WI38 (cell line): ENCODE results near the gene ACACA.

Experiments used
- H3K4me3 ChIP-seq: 2 replicates; pipeline ENCODE4 v1.5.1; 2011; ENCODE audit warnings: low read depth, mild to moderate bottlenecking, control low read depth, low read length
- TF ChIP-seq, protein P1 (sequence below): IDR thresholded peaks from 2 replicates; pipeline ENCODE4 v1.5.1; 2012; ENCODE audit warnings: low read depth, mild to moderate bottlenecking, control low read depth, low read length

Gene ACACA

DNA sequence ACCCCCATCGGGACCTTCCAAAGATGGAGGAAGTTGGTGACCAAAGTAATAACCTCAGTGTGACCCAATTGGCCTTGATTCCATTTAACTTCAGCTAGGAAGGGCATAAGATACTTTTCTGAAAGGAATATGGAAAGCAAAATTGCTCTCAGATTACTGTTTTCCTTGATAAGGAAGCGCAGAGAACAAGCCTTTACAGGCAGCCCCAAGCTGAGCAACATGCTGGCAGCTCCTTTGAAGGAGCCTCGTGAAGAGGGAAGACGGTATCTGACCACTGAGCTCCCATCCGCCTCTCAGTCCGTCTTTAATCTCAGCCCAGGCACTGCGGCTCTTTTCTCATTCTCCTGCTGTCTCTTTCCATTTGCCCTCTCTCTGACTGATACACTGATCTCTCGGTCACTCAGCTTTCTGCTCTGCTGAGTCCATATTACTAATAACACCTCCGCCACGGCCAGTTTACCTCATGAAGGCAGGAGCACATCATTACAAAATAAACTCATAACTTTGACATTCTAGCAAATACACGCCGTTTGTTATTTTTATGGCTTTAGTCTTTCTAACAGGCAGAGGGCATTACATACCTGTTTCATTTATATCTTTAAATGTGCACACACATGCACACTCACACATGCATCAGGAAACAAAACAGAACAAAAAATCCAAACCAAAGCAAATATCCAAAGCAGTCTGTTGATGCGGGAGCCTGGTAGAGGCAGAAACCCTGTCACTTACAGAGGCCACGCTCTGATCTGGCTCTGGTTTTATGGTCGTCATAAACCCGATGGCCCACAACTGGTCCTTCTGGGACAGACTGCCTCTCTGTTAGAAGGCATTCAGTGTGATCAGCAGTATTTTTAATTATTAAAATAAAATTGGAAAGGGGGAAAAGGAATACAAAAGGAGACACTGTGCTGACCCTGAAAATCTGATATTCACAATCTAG, 274.7 kb downstream of the ACACA start:
- TF ChIP-seq, protein P1, sequence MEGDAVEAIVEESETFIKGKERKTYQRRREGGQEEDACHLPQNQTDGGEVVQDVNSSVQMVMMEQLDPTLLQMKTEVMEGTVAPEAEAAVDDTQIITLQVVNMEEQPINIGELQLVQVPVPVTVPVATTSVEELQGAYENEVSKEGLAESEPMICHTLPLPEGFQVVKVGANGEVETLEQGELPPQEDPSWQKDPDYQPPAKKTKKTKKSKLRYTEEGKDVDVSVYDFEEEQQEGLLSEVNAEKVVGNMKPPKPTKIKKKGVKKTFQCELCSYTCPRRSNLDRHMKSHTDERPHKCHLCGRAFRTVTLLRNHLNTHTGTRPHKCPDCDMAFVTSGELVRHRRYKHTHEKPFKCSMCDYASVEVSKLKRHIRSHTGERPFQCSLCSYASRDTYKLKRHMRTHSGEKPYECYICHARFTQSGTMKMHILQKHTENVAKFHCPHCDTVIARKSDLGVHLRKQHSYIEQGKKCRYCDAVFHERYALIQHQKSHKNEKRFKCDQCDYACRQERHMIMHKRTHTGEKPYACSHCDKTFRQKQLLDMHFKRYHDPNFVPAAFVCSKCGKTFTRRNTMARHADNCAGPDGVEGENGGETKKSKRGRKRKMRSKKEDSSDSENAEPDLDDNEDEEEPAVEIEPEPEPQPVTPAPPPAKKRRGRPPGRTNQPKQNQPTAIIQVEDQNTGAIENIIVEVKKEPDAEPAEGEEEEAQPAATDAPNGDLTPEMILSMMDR: no peak
- H3K4me3 ChIP-seq: no peak overlapping the region

GRCh38 chr17:37130984-37131446, 275.6 kb downstream of the ACACA start:
- TF ChIP-seq, protein P1: no peak
- H3K4me3 ChIP-seq: no peak overlapping the region

GRCh38 chr17:37124821-37125173, 281.8 kb downstream of the ACACA start:
- TF ChIP-seq, protein P1: no peak

GRCh38 chr17:37123941-37124820, 282.5 kb downstream of the ACACA start:
- no peak overlapping the region for H3K4me3 ChIP-seq
- TF ChIP-seq, protein P1: no peak

More at GRCh38 chr17:37124821-37125173, 281.8 kb downstream of the ACACA start:
- H3K4me3 ChIP-seq: no peak overlapping the region

DNA sequence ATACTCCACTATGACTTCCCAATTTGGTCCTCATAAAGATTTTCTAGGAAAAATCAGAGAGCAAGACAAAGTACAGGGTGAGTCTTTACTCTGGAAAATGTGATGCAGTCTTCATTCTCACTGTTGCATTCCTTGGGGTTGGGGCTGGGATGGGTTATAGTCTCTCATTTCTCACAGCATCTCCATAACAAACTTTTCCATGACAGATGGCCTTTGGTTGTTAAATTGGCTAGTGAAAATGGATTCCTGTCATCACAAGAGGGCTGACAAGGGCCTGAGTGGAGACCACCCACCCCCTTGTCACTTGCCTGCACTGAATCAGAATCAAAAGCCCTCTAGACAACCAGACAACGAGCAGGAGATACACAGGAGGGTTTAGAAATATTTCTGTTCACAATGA, 283.2 kb downstream of the ACACA start:
- H3K4me3 ChIP-seq: no peak overlapping the region
- TF ChIP-seq, protein P1: no peak

DNA sequence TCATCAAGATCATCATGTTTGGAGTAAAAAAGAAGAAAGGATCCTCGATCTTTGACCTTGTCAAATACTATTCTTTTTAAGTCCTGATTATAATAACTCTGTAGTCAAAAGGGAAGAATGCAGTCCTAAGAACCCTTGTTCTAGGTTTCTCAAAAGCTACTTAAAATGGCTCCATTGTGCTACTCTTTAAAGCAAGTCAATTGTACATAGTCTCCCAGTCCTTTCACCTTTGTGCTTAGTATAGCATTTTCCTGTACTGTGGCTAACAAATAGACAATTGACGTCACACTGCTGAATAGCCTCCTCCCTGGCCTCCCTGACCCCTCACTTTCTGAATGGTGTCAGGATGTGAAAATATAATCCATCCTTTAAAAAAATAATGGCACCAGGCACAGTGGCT, 285.0 kb downstream of the ACACA start:
- H3K4me3 ChIP-seq: no peak overlapping the region
- TF ChIP-seq, protein P1: no peak
